HG03064 (cell line): Measurements from ENCODE around the gene ITGA8.

Source experiments
- ATAC-seq: cut with Tn5 transposase; IDR thresholded peaks from one replicate; pipeline ENCODE4 v1.9.1; 2021; ENCODE audit warnings: low read depth; ENCODE audit not compliant: unreplicated experiment

ITGA8 gene

DNA sequence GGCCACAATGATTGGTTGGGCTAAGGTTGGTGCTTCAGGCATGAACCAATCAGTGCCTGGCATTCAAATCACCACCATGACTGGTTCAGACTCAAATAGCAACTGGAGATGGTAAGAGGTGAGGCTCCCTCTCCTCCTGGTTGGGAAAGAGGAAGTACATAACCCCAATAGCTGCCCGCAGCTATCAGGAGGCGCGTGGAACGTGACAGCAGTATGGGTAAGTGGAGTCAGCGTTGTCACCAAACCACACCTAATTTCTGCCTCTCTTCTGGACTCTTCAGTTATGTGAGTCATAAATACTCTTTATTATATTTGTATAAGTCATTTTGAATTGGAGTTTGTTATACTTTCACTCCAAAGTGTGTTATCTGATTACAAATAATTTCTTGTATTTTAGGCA, 17.9 kb upstream of the ITGA8 start:
- no peak for ATAC-seq

GRCh38 chr10:15735763-15736162, 16.0 kb upstream of the ITGA8 start:
- ATAC-seq, result no peak

- no peak for ATAC-seq
Measured at GRCh38 chr10:15730341-15730740, 10.6 kb upstream of the ITGA8 start.

DNA sequence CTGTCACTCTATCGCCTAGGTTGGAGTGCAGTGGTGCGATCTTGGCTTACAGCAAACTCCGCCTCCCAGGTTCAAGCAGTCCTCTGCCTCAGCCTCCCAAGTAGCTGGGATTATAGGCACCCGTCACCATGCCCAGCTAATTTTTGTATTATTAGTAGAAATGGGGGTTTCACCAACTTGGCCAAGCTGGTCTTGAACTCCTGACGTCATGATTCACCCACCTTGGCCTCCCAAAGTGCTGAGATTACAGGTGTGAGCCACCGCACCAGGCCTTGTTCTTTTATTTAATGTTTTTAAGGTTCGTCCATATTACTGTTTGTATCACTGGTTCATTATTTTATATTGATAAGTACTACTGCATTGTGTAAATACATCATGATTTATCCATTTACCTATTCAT, 10.2 kb upstream of the ITGA8 start:
- no peak for ATAC-seq

DNA sequence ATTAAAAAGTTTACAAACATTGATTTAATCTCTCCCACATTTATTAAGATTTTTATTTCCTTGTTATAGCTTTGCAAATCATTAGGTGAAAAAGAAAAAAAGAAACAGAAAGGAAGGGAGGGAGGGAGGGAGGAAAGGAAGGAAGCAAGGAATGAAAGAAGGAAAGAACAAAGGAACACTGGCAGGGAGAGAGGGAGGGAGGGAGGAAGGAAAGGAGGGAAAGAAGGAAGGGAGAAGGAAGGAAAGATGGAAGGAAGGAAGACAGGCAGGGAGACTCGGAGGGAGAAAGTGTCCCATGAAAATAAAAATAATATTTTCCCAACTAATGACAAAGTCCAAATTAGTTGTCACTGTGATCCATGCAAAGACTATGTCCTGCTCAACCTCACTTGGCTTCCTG, 6.3 kb upstream of the ITGA8 start:
- ATAC-seq, result no peak

- no peak for ATAC-seq
Measured at GRCh38 chr10:15725603-15726002, 5.9 kb upstream of the ITGA8 start.

DNA sequence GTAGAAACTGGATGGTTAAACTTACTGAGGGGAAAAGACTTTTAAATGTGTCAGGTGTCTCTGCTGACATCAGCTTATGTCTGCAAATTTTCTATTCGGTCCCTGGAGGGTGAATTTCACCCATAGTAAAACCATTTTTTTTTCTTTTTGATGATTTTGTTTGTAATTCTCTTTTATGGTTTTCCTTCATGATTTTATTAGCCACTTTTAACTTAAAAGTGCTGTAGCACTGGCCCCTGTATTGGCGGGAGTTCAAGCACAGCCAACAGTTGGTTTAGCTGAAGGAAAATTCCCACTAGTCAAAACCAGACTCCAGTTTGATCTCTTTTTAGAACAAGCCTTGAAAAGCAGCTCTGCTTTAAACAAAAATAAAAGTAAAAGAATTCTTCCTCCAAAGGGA, 5.0 kb upstream of the ITGA8 start:
- no peak for ATAC-seq

GRCh38 chr10:15723803-15724202, 4.1 kb upstream of the ITGA8 start:
- no peak for ATAC-seq

DNA sequence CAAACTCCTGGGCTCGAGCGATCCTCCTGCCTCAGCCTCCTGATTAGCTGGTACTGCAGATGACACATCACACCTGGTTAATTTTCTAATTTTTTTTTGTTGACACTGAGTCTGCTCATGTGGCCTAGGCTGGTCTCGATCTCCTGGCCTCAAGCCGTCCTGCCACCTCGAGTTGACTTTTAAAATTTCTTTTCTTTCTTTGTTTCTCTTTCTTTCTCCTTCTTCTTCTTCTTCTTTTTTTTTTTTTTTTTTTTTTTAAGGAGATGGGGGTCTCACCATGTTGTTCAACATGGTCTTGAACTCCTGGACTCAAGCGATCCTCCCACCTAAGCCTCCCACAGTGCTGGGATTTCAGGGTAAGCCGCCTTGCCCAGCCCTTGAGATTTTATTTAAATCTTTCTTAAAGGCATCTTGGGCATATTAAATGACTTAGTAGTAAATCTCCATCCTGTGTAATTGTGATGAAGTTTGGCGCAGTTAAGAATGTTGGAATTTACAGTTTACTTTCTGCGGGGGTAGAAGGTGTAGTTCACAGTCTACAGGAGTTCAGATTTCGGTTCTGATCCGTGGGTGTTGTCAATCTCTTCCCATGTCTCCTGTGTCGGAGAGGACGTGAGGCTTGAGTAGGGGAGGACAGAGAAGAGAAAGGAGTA, 1.0 kb upstream of the ITGA8 start:
- ATAC-seq, result no peak

DNA sequence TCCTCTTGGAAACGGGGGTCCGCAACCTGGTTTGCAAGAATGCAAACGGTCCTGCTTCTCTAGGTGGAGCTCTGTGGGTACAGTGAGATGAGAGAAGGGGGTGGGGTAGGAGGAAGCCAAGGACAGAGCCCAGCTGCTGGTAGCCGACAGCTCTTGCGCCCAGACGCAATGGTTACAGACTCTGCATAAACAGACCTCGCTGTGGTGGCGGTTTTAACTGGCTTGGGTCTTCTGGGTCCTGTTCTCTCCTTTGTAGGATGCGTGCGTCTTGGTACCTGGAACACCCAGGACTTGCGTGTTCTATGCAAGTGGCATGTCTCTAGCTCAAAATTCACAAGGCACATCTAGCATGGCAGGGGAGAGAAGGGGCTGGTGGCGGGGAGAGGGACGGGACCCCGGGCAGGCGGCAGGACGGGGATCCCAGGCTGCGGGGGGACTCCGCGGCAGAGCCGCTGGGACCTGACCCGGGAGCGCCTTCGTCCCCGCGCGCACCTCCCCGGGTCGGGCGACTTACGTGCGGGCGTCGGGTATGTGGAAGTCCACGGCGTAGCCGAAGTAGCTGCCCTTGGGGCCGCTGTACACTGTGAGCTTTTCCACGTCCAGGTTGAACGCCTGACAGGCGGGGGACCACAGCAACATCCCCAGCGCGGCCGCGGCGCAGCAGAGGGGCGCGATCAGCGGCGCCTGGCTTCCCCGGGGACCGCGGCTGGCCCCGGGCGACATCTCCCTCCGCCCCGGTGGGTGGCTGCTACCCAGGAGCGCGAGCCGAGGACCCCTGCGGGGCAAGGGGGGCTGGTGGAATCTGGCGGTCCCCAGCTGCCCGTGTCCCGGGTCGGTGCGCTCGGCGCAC, 448 bp downstream of the ITGA8 start:
- ATAC-seq, result no peak

- no peak for ATAC-seq
Measured at GRCh38 chr10:15718694-15719048, 1.1 kb downstream of the ITGA8 start.

- no peak for ATAC-seq
Measured at GRCh38 chr10:15715619-15716227, 4.0 kb downstream of the ITGA8 start.

- no peak for ATAC-seq
Measured at GRCh38 chr10:15714847-15715246, 4.9 kb downstream of the ITGA8 start.

GRCh38 chr10:15712883-15713282, 6.8 kb downstream of the ITGA8 start:
- no peak for ATAC-seq

- no peak for ATAC-seq
Measured at GRCh38 chr10:15710455-15710854, 9.3 kb downstream of the ITGA8 start.

- no peak for ATAC-seq
Measured at GRCh38 chr10:15705298-15705697, 14.4 kb downstream of the ITGA8 start.

DNA sequence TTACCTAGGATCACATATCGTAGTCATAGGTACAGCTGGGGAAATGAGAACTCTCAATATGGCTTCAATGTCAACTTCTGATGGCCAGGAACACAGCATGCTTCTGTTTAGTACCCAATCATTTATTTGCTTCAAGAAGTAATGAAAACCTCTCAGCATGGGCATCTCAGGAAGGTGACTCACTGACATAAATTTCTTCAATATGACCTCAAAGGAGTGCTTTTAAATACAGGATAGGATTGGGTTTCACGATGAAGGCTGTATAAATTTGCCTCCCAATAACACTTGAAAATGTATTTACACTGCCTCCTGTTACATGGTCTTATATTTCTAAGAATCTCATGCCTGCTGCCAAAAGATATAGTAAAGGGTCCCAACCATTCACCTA, 15.1 kb downstream of the ITGA8 start:
- ATAC-seq, result no peak

- no peak for ATAC-seq
Measured at GRCh38 chr10:15703944-15704580, 15.7 kb downstream of the ITGA8 start.

DNA sequence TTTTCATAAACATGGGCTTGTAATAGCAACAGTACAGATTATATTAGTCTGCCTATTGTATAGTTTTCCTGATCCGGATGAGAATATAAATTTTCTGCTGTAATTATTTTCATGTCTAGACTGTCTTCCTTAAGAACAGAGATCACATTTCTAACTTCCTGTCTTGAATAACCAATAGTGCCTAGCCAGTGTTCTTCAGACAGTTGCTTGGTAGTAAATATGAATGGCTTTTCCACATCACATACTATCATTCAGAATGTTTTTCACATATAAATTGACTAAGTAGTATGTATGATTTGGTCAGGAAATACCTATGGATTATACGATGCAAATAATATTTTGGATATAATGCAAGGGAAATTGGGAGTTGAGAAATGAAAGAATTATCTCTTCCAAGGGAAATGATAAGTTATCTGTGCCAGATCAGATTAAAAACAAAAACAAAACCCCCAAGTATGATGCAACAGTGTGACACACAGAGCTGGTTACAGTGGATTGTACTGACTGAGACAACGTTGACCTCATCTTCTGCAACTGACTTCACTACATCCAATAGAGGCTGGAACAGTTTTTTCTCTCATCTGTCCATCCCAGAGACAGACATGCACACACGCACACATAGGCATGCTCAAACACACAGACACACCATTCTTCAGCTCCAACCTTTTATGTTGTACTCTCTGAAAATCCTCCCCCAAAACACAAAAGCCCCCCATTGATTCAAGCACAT, 16.4 kb downstream of the ITGA8 start:
- ATAC-seq, result no peak

GRCh38 chr10:15700078-15700674, 19.5 kb downstream of the ITGA8 start:
- ATAC-seq, result no peak
